NB4 (cell line): Measurements from ENCODE around the gene NFYC.

ENCODE experiments used
- DNase-seq: peaks from one replicate; pipeline ENCODE4 v3.0.0; 2010; ENCODE audit warnings: low read depth
- H3K4me3 ChIP-seq: one replicate; pipeline ENCODE4 v1.5.1; 2011; ENCODE audit warnings: mild to moderate bottlenecking, low read depth, low read length, moderate library complexity
- CTCF ChIP-seq: IDR thresholded peaks from one replicate; pipeline ENCODE4 v1.5.1; 2012; ENCODE audit warnings: low read depth, low read length
- MAX ChIP-seq: IDR thresholded peaks from 2 replicates; pipeline ENCODE4 v1.6.1; 2011; ENCODE audit warnings: low read depth, low read length
- MYC ChIP-seq: IDR thresholded peaks from 2 replicates; pipeline ENCODE4 v1.6.1; 2011; ENCODE audit warnings: low read depth, low read length
- POLR2A ChIP-seq: IDR thresholded peaks from 2 replicates; pipeline ENCODE4 v1.6.1; 2011; ENCODE audit warnings: mild to moderate bottlenecking; ENCODE audit not compliant: insufficient read length; ENCODE audit errors: extremely low read depth

Gene NFYC

DNA sequence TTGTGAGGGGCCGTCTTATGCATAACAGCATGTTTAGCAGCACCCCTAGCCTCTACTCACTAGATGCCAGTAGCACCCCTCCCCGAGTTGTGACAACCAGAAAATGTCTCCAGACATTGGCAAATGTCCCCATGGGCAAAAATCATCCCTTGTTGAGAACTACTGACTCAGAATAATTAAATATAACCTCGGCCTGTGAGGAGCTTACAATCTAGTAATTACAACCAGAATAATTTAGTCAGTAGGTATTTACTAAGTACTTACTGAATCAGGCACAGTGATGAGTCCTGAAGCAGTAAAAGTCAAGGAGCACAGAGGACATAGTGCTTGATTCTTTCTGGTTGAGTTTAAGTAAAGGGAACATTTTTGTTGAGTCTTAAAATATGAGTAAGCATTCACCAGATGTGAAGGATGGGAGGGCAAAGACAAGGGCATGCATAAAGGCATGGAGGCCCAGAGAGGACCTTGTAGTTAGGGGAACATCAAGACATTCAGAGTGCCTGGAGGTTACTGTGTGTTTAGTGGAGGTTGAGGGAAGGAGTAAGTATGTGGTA, 48.0 kb downstream of the NFYC start:
- no peak overlapping the region for H3K4me3 ChIP-seq
- DNase-seq, result no peak
- TF ChIP-seq CTCF, result no peak
- no peak for TF ChIP-seq MAX
- no peak for TF ChIP-seq POLR2A
- no peak for TF ChIP-seq MYC

- DNase-seq, result no peak
- no peak overlapping the region for H3K4me3 ChIP-seq
- no peak for TF ChIP-seq CTCF
Measured at GRCh38 chr1:40740039-40740996, 48.8 kb downstream of the NFYC start.

GRCh38 chr1:40740997-40741736, 49.7 kb downstream of the NFYC start:
- H3K4me3 ChIP-seq, result no peak overlapping the region
- TF ChIP-seq POLR2A, result no peak
- no peak for TF ChIP-seq CTCF
- no peak for TF ChIP-seq MAX
- no peak for TF ChIP-seq MYC
- DNase-seq, result no peak

DNA sequence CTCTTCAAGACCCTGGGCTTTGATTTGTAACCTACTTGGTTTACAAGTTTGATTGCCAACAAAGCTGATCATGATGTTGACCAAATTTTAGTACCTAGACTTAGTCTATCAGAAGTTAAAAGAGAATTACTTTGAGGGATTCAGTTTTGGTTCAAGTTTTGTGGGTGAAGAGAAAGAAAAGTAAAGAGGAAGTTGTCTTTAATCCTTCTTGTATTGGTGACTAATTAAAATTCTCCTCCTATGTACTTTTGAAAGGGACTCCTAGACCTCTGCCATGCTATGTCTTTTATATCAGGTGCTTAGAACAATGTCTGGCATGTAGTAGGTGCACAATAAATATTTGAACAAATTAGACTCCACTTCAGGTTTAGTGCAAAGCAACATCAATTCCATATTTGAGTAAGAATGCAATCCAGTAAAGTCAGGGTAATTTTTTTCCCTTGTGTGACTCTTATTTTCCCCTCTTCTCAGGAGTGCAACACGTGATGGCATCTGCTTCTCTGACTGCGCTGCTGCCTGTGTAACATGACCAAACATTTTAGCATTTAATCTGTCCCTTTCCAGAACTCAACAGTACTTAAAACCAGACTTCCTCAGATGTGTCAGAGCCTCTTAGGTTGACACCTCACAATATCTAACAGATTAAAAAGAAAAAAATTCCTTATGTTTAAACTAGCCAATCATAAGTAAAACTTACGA, 51.0 kb downstream of the NFYC start:
- H3K4me3 ChIP-seq, result no peak overlapping the region
- DNase-seq, result no peak
- TF ChIP-seq CTCF (no peak), MAX (no peak), POLR2A (no peak), MYC (no peak)

- no peak overlapping the region for H3K4me3 ChIP-seq
- no peak for TF ChIP-seq POLR2A
- no peak for TF ChIP-seq CTCF
- no peak for TF ChIP-seq MYC
- TF ChIP-seq MAX, result no peak
- no peak for DNase-seq
Measured at GRCh38 chr1:40743452-40743851, 51.9 kb downstream of the NFYC start.
